Stomach (tissue), 4 donors: ENCODE measurements around the gene TMEM51.

Experiments used
- CTCF ChIP-seq, 7 experiments: fragments of 450-650 bp in 4 of 7; fragments of 200-600 bp in 3 of 7; sonication (generic) in 3 of 7; IDR thresholded peaks; one replicate each; pipeline ENCODE4 v1.5.1; 2016 to 2019; ENCODE audit warnings: antibody characterized with exemption in 7 of 7, control low read depth in 2 of 7, mild to moderate bottlenecking in 1 of 7
- EP300 ChIP-seq: sonication (generic); formaldehyde crosslinking; IDR thresholded peaks from one replicate; pipeline ENCODE4 v1.6.1; 2017; ENCODE audit warnings: antibody characterized with exemption
- POLR2A ChIP-seq, 4 donors: fragments of 450-650 bp; IDR thresholded peaks; one replicate each; pipeline ENCODE4 v1.6.1; 2016; ENCODE audit warnings: antibody characterized with exemption in 4 of 4, control low read depth in 2 of 4, mild to moderate bottlenecking in 1 of 4, moderate library complexity in 1 of 4
- POLR2AphosphoS5 ChIP-seq, 3 donors: sonication (generic); formaldehyde crosslinking; IDR thresholded peaks; one replicate each; pipeline ENCODE4 v1.6.1; 2016; ENCODE audit warnings: antibody characterized with exemption in 3 of 3

GRCh38 chr1:15158506-15159165 lies 5.1 kb downstream of the TMEM51 start:
- TF ChIP-seq POLR2A (IDR thresholded peaks at IDR 0.05) (no peak), CTCF (IDR thresholded peaks at IDR 0.05) (no peak), POLR2AphosphoS5 (IDR thresholded peaks at IDR 0.05) (no peak), EP300 (no peak)
